ENCODE data around the gene GLS2. TPM values are rescaled to one million over a fixed set of nuclear protein-coding genes. Genes with fewer than 3 reads are reported as not detected.
"Not testable (repeated sequence)": the region's sequence is repeated elsewhere in the genome, so short reads cannot be mapped to it uniquely, and the experiment has no call there.

GLS2 gene
- total RNA-seq (2014; rRNA removed; shearing (Covaris generic)), result 0.12 and 1.2 TPM in 2 replicates

GRCh38 chr12:56488041-56488955 is at the start of gene GLS2:
GLS2 (minus strand) TSS chr12:56488161; CDS start chr12:56488118, 43 bp downstream.
- in situ Hi-C loops (cut with HindIII; ENCODE audit: low sequenced_read_pairs), result no loop called here
- peak; percentile 96 for DNase-seq (ENCODE audit: low spot score)

DNA sequence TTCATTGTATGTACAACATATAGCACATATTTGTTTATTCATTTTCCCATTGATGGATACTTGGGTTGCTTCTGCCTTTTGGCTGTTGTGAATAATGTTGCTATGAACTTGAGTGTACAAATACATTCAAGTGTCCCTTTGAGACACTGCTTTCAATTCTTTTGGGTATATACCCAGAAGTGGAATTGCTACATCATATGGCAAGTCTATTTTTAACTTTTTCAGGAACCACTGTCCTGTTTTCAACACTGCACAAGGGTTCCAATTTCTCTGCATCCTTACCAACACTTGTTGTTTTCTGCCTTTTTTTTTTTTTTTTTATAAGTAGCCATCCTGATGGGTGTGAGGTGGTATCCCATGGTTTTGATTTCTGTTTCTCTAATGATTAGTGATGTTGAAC is 49.6 kb upstream of the GLS2 start:
- DNase-seq (ENCODE audit: low spot score), result no peak
- in situ Hi-C loops (cut with HindIII; ENCODE audit: low sequenced_read_pairs), result no loop called here

DNA sequence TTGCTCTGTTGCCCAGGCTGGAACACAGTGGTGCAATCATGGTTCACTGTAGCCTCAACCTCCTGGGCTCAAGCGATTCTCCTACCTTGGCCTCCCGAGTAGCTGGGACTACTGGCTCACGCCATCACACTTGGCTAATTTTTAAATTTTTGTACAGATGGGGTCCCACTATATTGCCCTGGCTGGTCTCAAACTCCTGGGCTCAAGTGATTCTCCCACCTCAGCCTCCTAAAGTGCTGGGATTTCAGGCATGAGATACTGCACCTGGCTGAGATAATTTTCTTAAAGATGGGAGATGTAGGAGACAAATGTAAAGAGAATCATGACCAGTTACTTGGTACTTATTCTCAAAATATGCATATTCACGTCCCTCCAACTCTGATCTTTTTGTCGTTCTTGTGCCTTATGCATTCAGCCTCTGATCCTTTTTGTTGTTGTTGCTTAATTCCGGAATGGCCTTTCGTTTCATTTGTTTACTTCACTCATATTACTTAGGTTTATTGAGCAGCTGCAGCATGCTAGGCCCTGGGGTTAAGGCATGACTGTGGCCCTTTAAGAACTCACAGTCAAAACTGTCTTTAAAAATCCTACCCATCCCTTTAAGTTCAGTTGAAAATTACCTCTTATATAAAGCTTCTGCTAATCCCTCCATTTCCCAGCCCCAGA is 42.6 kb upstream of the GLS2 start:
- in situ Hi-C loops (cut with HindIII; ENCODE audit: low sequenced_read_pairs), result no loop called here

GRCh38 chr12:56529656-56530055 is 41.7 kb upstream of the GLS2 start:
- in situ Hi-C loops (cut with HindIII; ENCODE audit: low sequenced_read_pairs), result no loop called here
- DNase-seq (ENCODE audit: low spot score), result no peak

More for the DNA sequence above, 42.6 kb upstream of the GLS2 start:
- DNase-seq (ENCODE audit: low spot score), result no peak

DNA sequence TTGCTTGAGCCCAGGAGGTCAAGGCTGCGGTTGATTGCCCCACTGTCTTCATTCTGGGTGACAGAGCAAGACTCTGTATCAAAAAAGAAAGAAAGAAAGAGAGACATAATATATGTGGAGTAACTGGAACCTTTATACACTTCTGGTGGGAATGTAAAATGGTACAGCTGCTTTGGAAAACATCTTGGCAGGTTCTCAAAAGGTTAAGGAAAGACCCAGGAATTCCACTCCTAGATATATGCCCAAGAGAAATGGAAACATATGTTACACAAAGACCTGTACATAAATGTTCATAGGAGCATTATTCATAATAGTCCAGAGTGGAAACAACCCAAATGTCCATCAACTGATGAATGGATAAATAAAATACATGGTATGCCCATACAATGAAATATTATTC is 40.9 kb upstream of the GLS2 start:
- DNase-seq (ENCODE audit: low spot score), result no peak
- in situ Hi-C loops (cut with HindIII; ENCODE audit: low sequenced_read_pairs), result no loop called here

DNA sequence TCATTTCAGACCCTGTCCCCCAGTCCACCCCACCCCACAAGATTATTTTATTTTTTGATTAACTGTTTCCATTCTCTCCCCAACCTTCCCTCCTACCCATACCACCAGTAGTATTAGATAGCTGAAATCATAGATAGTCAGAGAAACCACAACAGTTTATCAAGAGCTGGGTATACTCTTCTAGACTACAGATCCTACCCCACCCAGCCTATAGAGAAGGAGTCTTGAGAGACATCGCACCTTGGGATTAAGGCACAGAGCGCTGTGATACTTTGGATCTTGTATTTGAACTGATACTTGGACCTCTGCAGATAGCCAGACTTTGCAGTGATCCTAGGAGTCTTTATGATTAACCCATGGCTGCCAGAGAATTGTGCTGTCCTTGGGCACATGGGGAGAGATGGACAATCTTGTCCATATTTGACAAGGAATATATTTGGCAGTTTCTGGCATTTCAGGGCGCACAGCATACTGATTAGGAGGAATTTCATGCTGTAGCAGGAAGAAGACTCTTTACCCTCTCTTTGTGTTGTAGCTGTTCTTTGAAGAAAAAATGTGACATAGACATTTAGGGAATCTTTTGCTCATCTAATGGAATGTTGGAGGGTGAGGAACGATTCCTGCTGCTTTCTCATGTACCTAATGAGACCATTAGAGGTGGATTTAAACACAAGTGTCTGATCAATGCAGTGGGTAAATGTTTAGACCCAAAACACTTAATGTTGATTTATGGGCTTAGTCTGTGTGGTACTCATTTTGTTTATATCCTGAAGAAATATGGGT is 34.6 kb upstream of the GLS2 start:
- in situ Hi-C loops (cut with HindIII; ENCODE audit: low sequenced_read_pairs), result no loop called here
- DNase-seq (ENCODE audit: low spot score), result peak; percentile 55

DNA sequence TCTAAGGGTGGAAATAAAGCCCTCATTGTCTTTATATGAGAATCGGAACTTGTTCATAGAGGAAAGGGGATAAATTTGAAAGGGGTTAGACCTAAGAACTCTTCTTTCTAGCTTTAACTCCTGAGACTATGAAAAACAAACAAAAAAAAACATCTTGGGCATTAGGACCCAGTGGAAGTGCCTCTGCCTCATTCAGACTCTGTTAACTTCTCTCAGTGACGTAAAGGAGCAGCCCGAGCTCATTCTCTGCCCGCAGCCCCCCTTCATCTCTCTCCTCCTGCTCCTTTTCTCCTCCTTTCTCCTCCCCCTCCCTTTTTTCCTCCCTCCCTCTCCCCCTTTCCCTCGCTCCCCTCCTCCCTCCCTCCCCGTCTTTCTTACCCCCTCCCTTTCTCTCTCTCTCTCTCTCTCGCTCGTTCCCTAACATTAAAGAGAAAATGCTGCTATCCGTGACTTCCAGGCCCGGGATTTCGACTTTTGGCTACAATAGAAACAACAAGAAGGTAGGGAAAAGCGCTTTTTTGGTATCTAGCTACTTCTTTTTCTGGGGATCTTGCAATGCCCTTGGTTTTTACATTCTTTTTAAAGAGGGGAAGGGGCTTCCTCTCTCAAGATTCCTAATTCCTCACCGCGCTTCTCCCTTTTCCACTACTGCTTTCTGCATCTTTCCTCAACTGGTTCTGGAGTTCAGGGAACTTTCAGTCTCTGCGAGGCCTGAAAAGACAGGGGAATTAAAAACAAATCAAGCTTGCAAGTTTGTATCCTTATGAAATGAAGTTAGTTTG is 33.8 kb upstream of the GLS2 start, which contains the start of gene RBMS2:
Gene RBMS2 (plus strand): TSS at position 231 of the 782 bp plus-strand sequence. CDS start 204 bp downstream, at position 435.
- DNase-seq (ENCODE audit: low spot score), result peak; percentile 92

DNA sequence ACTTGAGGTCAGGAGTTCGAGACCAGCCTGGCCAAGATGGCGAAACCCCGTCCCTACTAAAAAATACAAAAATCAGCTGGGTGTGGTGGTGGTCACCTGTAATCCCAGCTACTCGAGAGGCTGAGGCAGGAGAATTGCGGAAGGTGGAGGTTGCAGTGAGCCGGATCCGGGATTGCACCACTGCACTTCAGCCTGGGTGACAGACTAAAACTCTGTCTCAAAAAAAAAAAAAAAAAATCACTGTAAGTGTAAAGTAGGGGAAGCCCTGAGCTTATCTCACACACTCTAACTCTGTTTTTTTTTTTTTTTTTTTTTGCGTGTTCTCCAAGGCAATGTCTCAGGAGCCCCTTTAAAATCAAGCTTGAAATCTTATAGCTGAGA is 33.2 kb upstream of the GLS2 start:
- in situ Hi-C loops (cut with HindIII; ENCODE audit: low sequenced_read_pairs), result no loop called here

More for the DNA sequence above, 33.8 kb upstream of the GLS2 start, which contains the start of gene RBMS2:
- in situ Hi-C loops (cut with HindIII; ENCODE audit: low sequenced_read_pairs), result no loop called here

GRCh38 chr12:56520506-56520905 is 32.5 kb upstream of the GLS2 start:
- DNase-seq (ENCODE audit: low spot score), result no peak
- in situ Hi-C loops (cut with HindIII; ENCODE audit: low sequenced_read_pairs), result no loop called here

More for the DNA sequence above, 33.2 kb upstream of the GLS2 start:
- DNase-seq (ENCODE audit: low spot score), result no peak

DNA sequence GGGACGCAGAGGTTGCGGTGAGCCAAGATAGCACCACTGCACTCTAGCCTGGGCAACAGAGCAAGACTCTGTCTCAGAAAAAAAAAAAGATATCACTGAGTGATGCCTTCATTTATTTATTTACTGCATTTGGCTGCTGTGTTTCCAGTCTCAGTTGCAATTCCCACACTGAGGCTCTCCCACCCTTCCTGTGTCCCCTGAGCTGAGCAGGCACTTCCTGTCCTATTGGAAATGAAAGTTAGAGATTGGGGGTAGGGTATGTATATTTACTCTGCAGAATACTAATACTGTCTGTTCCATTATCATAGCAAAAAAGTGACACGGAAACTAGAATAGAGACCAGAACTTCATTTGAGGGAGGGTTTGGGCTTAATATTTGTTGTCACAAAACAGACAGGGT is 32.1 kb upstream of the GLS2 start:
- in situ Hi-C loops (cut with HindIII; ENCODE audit: low sequenced_read_pairs), result no loop called here

GRCh38 chr12:56518570-56518969 is 30.6 kb upstream of the GLS2 start:
- DNase-seq (ENCODE audit: low spot score), result no peak

More for the DNA sequence above, 32.1 kb upstream of the GLS2 start:
- DNase-seq (ENCODE audit: low spot score), result no peak

GRCh38 chr12:56517854-56518253 is 29.9 kb upstream of the GLS2 start:
- DNase-seq (ENCODE audit: low spot score), result no peak
- in situ Hi-C loops (cut with HindIII; ENCODE audit: low sequenced_read_pairs), result loop anchor here (5.0 kb wide), 1 partner anchor 94 kb away; no protein-coding TSS in a partner anchor

More at GRCh38 chr12:56518570-56518969, 30.6 kb upstream of the GLS2 start:
- in situ Hi-C loops (cut with HindIII; ENCODE audit: low sequenced_read_pairs), result loop anchor here (5.0 kb wide), 1 partner anchor 94 kb away; no protein-coding TSS in a partner anchor

- in situ Hi-C loops (cut with HindIII; ENCODE audit: low sequenced_read_pairs); DNase-seq (ENCODE audit: low spot score): not testable (repeated sequence)
These were observed 26.0 kb upstream of the GLS2 start for GRCh38 chr12:56514014-56514318.

DNA sequence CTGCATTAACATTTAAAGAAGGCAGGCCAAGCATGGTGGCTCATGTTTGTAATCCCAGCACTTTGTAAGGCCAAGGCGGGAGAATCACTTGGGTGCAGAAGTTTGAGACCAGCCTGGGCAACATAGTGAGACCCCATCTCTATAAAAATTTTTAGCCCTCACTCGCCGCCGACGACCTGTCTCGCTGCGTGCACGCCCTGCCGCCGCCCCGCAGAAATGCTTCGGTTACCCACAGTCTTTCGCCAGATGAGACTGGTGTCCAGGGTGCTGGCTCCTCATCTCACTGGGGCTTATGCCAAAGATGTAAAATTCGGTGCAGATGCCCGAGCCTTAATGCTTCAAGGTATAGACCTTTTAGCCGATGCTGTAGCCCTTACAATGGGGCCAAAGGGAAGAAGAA is 22.8 kb upstream of the GLS2 start:
- in situ Hi-C loops (cut with HindIII; ENCODE audit: low sequenced_read_pairs), result no loop called here
- no peak for DNase-seq (ENCODE audit: low spot score)

DNA sequence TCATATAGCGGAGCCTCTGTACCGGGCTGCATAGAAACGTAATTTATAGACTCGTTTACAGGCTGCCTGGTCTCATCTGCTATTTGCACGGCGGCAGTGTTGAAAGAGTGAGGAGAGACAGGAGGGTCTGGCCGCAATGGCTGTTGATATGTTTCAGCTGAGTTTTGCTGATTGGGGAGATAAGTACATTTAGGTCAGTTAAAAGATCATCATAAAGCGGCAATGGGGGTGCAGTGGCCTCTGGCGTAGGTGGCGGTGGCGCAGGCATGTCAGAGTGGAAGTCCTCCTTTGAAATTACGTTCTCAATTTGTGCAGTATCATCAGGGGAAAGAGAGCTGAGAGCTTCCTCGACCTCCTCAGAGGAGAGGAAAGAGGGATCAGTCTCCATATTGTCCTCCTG is 11.9 kb upstream of the GLS2 start:
- in situ Hi-C loops (cut with HindIII; ENCODE audit: low sequenced_read_pairs); DNase-seq (ENCODE audit: low spot score): not testable (repeated sequence)

DNA sequence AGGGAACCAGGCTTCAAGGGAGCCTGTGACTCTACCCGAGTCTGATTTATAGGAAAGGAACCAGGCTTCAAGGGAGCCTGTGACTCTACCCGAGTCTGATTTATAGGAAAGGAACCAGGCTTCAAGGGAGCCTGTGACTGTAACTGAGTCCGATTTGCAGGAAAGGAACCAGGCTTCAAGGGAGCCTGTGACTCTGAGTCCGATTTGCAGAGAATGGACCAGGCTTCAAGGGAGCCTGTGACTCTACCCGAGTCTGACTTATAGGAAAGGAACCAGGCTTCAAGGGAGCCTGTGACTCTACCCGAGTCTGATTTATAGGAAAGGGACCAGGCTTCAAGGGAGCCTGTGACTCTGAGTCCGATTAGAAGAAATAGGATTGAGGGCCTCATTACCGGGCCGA is 11.5 kb upstream of the GLS2 start:
- DNase-seq (ENCODE audit: low spot score); in situ Hi-C loops (cut with HindIII; ENCODE audit: low sequenced_read_pairs): not testable (repeated sequence)

DNA sequence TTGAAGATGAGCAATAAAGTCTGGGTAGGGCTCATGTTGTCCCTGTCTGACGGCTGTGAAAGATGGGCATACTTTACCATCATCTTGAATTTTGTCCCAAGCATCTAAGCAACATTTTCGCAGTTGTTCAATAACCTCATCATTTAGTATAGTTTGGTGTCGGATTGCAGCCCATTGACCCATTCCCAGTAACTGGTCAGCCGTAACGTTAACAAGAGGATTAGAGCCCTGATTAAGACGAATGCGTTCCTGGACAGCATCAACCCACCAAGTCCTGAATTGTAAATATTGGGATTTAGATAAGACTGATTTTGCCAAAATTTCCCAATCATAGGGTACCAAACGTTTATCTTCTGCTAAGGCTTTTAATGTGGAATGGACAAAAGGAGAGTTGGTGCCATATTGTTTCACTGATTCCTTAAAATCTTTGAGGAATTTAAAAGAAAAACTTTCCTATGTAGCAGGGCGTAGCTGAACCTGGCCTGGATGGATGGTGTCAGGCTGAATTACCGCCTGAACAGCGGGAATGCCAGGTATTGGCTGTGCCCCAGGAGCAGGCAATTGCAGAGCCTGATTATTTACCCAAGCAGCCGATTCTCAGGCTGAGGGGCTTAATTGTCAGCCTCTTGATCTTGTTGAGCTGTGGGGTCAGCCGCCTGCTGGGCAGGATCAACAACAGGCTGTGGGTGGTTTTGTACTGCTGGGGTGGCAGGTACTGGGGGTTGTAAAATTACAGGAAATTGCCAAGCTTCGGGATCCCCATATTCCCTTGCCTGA is 10.4 kb upstream of the GLS2 start:
- DNase-seq (ENCODE audit: low spot score); in situ Hi-C loops (cut with HindIII; ENCODE audit: low sequenced_read_pairs): not testable (repeated sequence)

- DNase-seq (ENCODE audit: low spot score), result peak; percentile 76
- in situ Hi-C loops (cut with HindIII; ENCODE audit: low sequenced_read_pairs), result not testable (repeated sequence)
These were observed 8.7 kb upstream of the GLS2 start for GRCh38 chr12:56496704-56497103.

All from G401 (cell line).